ENCODE results near the gene TAF11.

The TAF11 gene

GRCh38 chr6:34920097-34920496 lies 32.3 kb upstream of the TAF11 start:
- Histone ChIP-seq H4K20me1 (ENCODE audit: insufficient read depth, low read length, poor library complexity, severe bottlenecking) (peaks cover 10% of the 10 kb centered on the region), H3K4me2 (ENCODE audit: low read depth, low read length, poor library complexity, severe bottlenecking) (no peak overlapping the region), H3K4me3 (ENCODE audit: low read length, poor library complexity, severe bottlenecking) (no peak overlapping the region), H3F3A (ENCODE audit: low read depth) (no peaks in the 10 kb centered on the region), H3K9ac (ENCODE audit: low read depth, low read length, poor library complexity, severe bottlenecking) (no peak overlapping the region), H3K9me2 (replicated peaks; ENCODE audit: low read depth, low read length) (no peaks in the 10 kb centered on the region), H3K36me3 (ENCODE audit: insufficient read depth, low read length) (no peaks in the 10 kb centered on the region), H3K4me1 (ENCODE audit: insufficient read depth, low read length, poor library complexity, severe bottlenecking) (peaks cover 33% of the 10 kb centered on the region), H2AFZ (ENCODE audit: low read length) (no peak overlapping the region), H3K9me3 (ENCODE audit: insufficient read depth, low read depth, low read length) (no peaks in the 10 kb centered on the region), H3K27me3 (ENCODE audit: insufficient read depth, low read length, poor library complexity, severe bottlenecking) (no peaks in the 10 kb centered on the region), H3K79me2 (ENCODE audit: insufficient read depth, low read length) (no peaks in the 10 kb centered on the region; the same call in 1 of the 2 replicates)
- TF ChIP-seq EZH2phosphoT487 (IDR thresholded peaks at IDR 0.05; ENCODE audit: borderline replicate concordance) (no peak), CTCF (conservative IDR thresholded peaks at IDR 0.05; ENCODE audit: low read length) (no peak)

GRCh38 chr6:34919651-34920050 lies 31.8 kb upstream of the TAF11 start:
- Histone ChIP-seq H3K4me2 (ENCODE audit: low read depth, low read length, poor library complexity, severe bottlenecking) (peak overlapping the region; percentile 26), H3K4me3 (ENCODE audit: low read length, poor library complexity, severe bottlenecking) (no peak overlapping the region), H4K20me1 (ENCODE audit: insufficient read depth, low read length, poor library complexity, severe bottlenecking) (peaks cover 13% of the 10 kb centered on the region), H3K27me3 (ENCODE audit: insufficient read depth, low read length, poor library complexity, severe bottlenecking) (no peaks in the 10 kb centered on the region), H3K4me1 (ENCODE audit: insufficient read depth, low read length, poor library complexity, severe bottlenecking) (peaks cover 33% of the 10 kb centered on the region), H3F3A (ENCODE audit: low read depth) (no peaks in the 10 kb centered on the region), H3K9me3 (ENCODE audit: insufficient read depth, low read depth, low read length) (no peaks in the 10 kb centered on the region), H3K36me3 (ENCODE audit: insufficient read depth, low read length) (no peaks in the 10 kb centered on the region), H3K9me2 (replicated peaks; ENCODE audit: low read depth, low read length) (no peaks in the 10 kb centered on the region), H3K9ac (ENCODE audit: low read depth, low read length, poor library complexity, severe bottlenecking) (no peak overlapping the region), H2AFZ (ENCODE audit: low read length) (no peak overlapping the region), H3K79me2 (ENCODE audit: insufficient read depth, low read length) (no peaks in the 10 kb centered on the region; the same call in 1 of the 2 replicates)
- TF ChIP-seq CTCF (conservative IDR thresholded peaks at IDR 0.05; ENCODE audit: low read length) (no peak), EZH2phosphoT487 (IDR thresholded peaks at IDR 0.05; ENCODE audit: borderline replicate concordance) (no peak)

GRCh38 chr6:34917626-34918285 lies 29.9 kb upstream of the TAF11 start:
- H3K36me3 ChIP-seq (ENCODE audit: insufficient read depth, low read length): no peaks in the 10 kb centered on the region
- H3K9ac ChIP-seq (ENCODE audit: low read depth, low read length, poor library complexity, severe bottlenecking): no peak overlapping the region
- H4K20me1 ChIP-seq (ENCODE audit: insufficient read depth, low read length, poor library complexity, severe bottlenecking): peaks cover 22% of the 10 kb centered on the region
- no peaks in the 10 kb centered on the region for H3K9me2 ChIP-seq (replicated peaks; ENCODE audit: low read depth, low read length)
- H2AFZ ChIP-seq (ENCODE audit: low read length): no peak overlapping the region
- peaks cover 6% of the 10 kb centered on the region; the same call in 1 of the 2 replicates for H3K79me2 ChIP-seq (ENCODE audit: insufficient read depth, low read length)
- H3K9me3 ChIP-seq (ENCODE audit: insufficient read depth, low read depth, low read length): no peaks in the 10 kb centered on the region
- no peaks in the 10 kb centered on the region for H3K27me3 ChIP-seq (ENCODE audit: insufficient read depth, low read length, poor library complexity, severe bottlenecking)
- no peak overlapping the region for H3K4me3 ChIP-seq (ENCODE audit: low read length, poor library complexity, severe bottlenecking)
- peaks cover 33% of the 10 kb centered on the region for H3K4me1 ChIP-seq (ENCODE audit: insufficient read depth, low read length, poor library complexity, severe bottlenecking)
- no peak overlapping the region for H3K4me2 ChIP-seq (ENCODE audit: low read depth, low read length, poor library complexity, severe bottlenecking)
- no peak for TF ChIP-seq EZH2phosphoT487 (IDR thresholded peaks at IDR 0.05; ENCODE audit: borderline replicate concordance)
- TF ChIP-seq CTCF (conservative IDR thresholded peaks at IDR 0.05; ENCODE audit: low read length): no peak
- no peaks in the 10 kb centered on the region for H3F3A ChIP-seq (ENCODE audit: low read depth)
